Activated CD4-positive, alpha-beta T cell treated with anti-CD3 and anti-CD28 coated beads for 36 hours (primary cell): ENCODE data around the gene POU6F2. TPM values are rescaled to one million over a fixed set of nuclear protein-coding genes. Genes with fewer than 3 reads are reported as not detected.
"Not testable (repeated sequence)": the region's sequence is repeated elsewhere in the genome, so short reads cannot be mapped to it uniquely, and the experiment has no call there.

Source experiments
- ATAC-seq: fragments of 200-7000 bp; cut with Tn5 transposase; one replicate; pipeline ENCODE4 v1.10.0; 2021; ENCODE audit warnings: mild to moderate bottlenecking, moderate library complexity
- CTCF ChIA-PET: fragments of 350-600 bp; sonication (Branson Sonifier 250); formaldehyde crosslinking; loops from one replicate; lab custom pipeline; 2021; ENCODE audit warnings: antibody characterized with exemption; lab: Charles Lee
- POLR2A ChIA-PET: fragments of 350-600 bp; sonication (Branson Sonifier 250); formaldehyde crosslinking; loops from one replicate; lab custom pipeline; 2021; ENCODE audit warnings: antibody characterized with exemption, inconsistent platforms; lab: Charles Lee
- DNase-seq: peaks from one replicate; pipeline ENCODE4 v3.0.0-alpha.2; 2020
- H3K27ac Mint-ChIP-seq: one replicate; pipeline ENCODE4 v1.8.0; 2021; ENCODE audit warnings: mixed read lengths
- H3K27me3 Mint-ChIP-seq: one replicate; pipeline ENCODE4 v1.8.0; 2021; ENCODE audit warnings: mixed read lengths
- H3K36me3 Mint-ChIP-seq: one replicate; pipeline ENCODE4 v1.8.0; 2021; ENCODE audit warnings: low read depth, mixed read lengths
- H3K4me1 Mint-ChIP-seq: one replicate; pipeline ENCODE4 v1.8.0; 2021; ENCODE audit warnings: mixed read lengths
- H3K4me3 Mint-ChIP-seq: one replicate; pipeline ENCODE4 v1.8.0; 2021; ENCODE audit warnings: mild to moderate bottlenecking, moderate library complexity, mixed read lengths
- H3K9me3 Mint-ChIP-seq: one replicate; pipeline ENCODE4 v1.8.0; 2021; ENCODE audit warnings: low read depth, mixed read lengths
- intact Hi-C, 2 experiments: fragments of 100-400 bp; cut with DNase I in 1 of 2; cut with micrococcal nuclease in 1 of 2; formaldehyde crosslinking; loops; one replicate each; pipeline versions ENCODE4 v1.14.2 to v1.15.1; 2022 to 2024; cut with DNase I, micrococcal nuclease
- total RNA-seq, 2 experiments: library from RNA; stranded (reverse); gene quantifications; one replicate each; pipeline ENCODE4 v1.2.3, GENCODE V29; 2021

Gene POU6F2
- total RNA-seq, 2 experiments from 2014 or later: not detected

GRCh38 chr7:39194388-39194787 lies 216.7 kb downstream of the POU6F2 start:
- H3K9me3 Mint-ChIP-seq, DNase-seq, intact Hi-C loops, POLR2A ChIA-PET, ATAC-seq, H3K27me3 Mint-ChIP-seq, H3K27ac Mint-ChIP-seq, H3K4me1 Mint-ChIP-seq, H3K36me3 Mint-ChIP-seq, H3K4me3 Mint-ChIP-seq: not testable (repeated sequence)
- CTCF ChIA-PET: interaction anchor here (1.0 kb wide), 1 partner anchor 10 kb away, joined by 3 read pairs; no protein-coding TSS in a partner anchor

GRCh38 chr7:39195967-39196366 lies 218.3 kb downstream of the POU6F2 start:
- Mint-ChIP-seq H3K27ac (no peak overlapping the region), H3K36me3 (no peaks in the 10 kb centered on the region), H3K4me1 (no peaks in the 10 kb centered on the region), H3K27me3 (peaks cover 2% of the 10 kb centered on the region), H3K9me3 (no peaks in the 10 kb centered on the region), H3K4me3 (no peak overlapping the region)
- ATAC-seq (no peak), DNase-seq (no peak)
- POLR2A ChIA-PET: no interaction called here
- CTCF ChIA-PET: no interaction called here
- intact Hi-C loops: no loop called here

- DNase-seq (no peak), ATAC-seq (no peak)
- Mint-ChIP-seq H3K4me1 (no peaks in the 10 kb centered on the region), H3K36me3 (no peaks in the 10 kb centered on the region), H3K27me3 (no peaks in the 10 kb centered on the region), H3K4me3 (no peak overlapping the region), H3K27ac (no peak overlapping the region), H3K9me3 (no peaks in the 10 kb centered on the region)
- intact Hi-C loops: no loop called here
- ChIA-PET POLR2A (no interaction called here), CTCF (no interaction called here)
These were observed 220.1 kb downstream of the POU6F2 start for GRCh38 chr7:39197831-39198230.

GRCh38 chr7:39198556-39198955 lies 220.8 kb downstream of the POU6F2 start:
- Mint-ChIP-seq H3K9me3 (no peaks in the 10 kb centered on the region), H3K27me3 (no peaks in the 10 kb centered on the region), H3K4me1 (no peaks in the 10 kb centered on the region), H3K4me3 (no peak overlapping the region), H3K27ac (no peak overlapping the region), H3K36me3 (no peaks in the 10 kb centered on the region)
- no peak for ATAC-seq
- ChIA-PET POLR2A (no interaction called here), CTCF (no interaction called here)
- DNase-seq: no peak
- intact Hi-C loops: no loop called here

GRCh38 chr7:39199006-39199405 lies 221.3 kb downstream of the POU6F2 start:
- H3K36me3 Mint-ChIP-seq: no peaks in the 10 kb centered on the region
- H3K27ac Mint-ChIP-seq: no peak overlapping the region
- no peak for ATAC-seq
- ChIA-PET CTCF (no interaction called here), POLR2A (no interaction called here)
- H3K27me3 Mint-ChIP-seq: no peaks in the 10 kb centered on the region
- no peaks in the 10 kb centered on the region for H3K9me3 Mint-ChIP-seq
- H3K4me3 Mint-ChIP-seq: no peak overlapping the region
- DNase-seq: no peak
- H3K4me1 Mint-ChIP-seq: no peaks in the 10 kb centered on the region
- intact Hi-C loops: no loop called here

GRCh38 chr7:39199951-39200350 lies 222.2 kb downstream of the POU6F2 start:
- no peaks in the 10 kb centered on the region for H3K4me1 Mint-ChIP-seq
- no peak overlapping the region for H3K4me3 Mint-ChIP-seq
- ChIA-PET CTCF (no interaction called here), POLR2A (no interaction called here)
- no peak for ATAC-seq
- no peaks in the 10 kb centered on the region for H3K27me3 Mint-ChIP-seq
- no peak for DNase-seq
- no peak overlapping the region for H3K27ac Mint-ChIP-seq
- intact Hi-C loops: no loop called here
- no peaks in the 10 kb centered on the region for H3K36me3 Mint-ChIP-seq
- no peaks in the 10 kb centered on the region for H3K9me3 Mint-ChIP-seq

GRCh38 chr7:39202041-39202440 lies 224.3 kb downstream of the POU6F2 start:
- Mint-ChIP-seq H3K4me3 (no peak overlapping the region), H3K4me1 (no peaks in the 10 kb centered on the region), H3K27ac (no peak overlapping the region), H3K9me3 (no peaks in the 10 kb centered on the region), H3K27me3 (no peaks in the 10 kb centered on the region), H3K36me3 (no peaks in the 10 kb centered on the region)
- no peak for DNase-seq
- ChIA-PET POLR2A (no interaction called here), CTCF (interaction anchor here (1.2 kb wide), 1 partner anchor 206 kb away, joined by 3 read pairs; no protein-coding TSS in a partner anchor)
- ATAC-seq: no peak
- intact Hi-C loops: no loop called here

GRCh38 chr7:39210362-39210761 lies 232.7 kb downstream of the POU6F2 start:
- intact Hi-C loops: no loop called here
- DNase-seq: no peak
- ChIA-PET POLR2A (interaction anchor here (0.6 kb wide), 1 partner anchor 14 kb away, joined by 5 read pairs; no protein-coding TSS in a partner anchor), CTCF (no interaction called here)
- Mint-ChIP-seq H3K27me3 (peaks cover 3% of the 10 kb centered on the region), H3K4me1 (no peaks in the 10 kb centered on the region), H3K27ac (no peak overlapping the region), H3K9me3 (no peaks in the 10 kb centered on the region), H3K36me3 (no peaks in the 10 kb centered on the region), H3K4me3 (no peak overlapping the region)
- no peak for ATAC-seq

GRCh38 chr7:39211581-39211980 lies 233.9 kb downstream of the POU6F2 start:
- ChIA-PET POLR2A (no interaction called here), CTCF (no interaction called here)
- Mint-ChIP-seq H3K4me1 (no peaks in the 10 kb centered on the region), H3K27me3 (peaks cover 5% of the 10 kb centered on the region), H3K9me3 (no peaks in the 10 kb centered on the region), H3K36me3 (no peaks in the 10 kb centered on the region), H3K27ac (no peak overlapping the region), H3K4me3 (no peak overlapping the region)
- ATAC-seq (no peak), DNase-seq (no peak)
- intact Hi-C loops: no loop called here

- intact Hi-C loops: no loop called here
- ChIA-PET POLR2A (no interaction called here), CTCF (interaction anchor here (0.7 kb wide), 1 partner anchor 10 kb away, joined by 3 read pairs; no protein-coding TSS in a partner anchor)
- no peaks in the 10 kb centered on the region for H3K9me3 Mint-ChIP-seq
- H3K27me3 Mint-ChIP-seq: peaks cover 5% of the 10 kb centered on the region
- ATAC-seq: no peak
- no peak overlapping the region for H3K27ac Mint-ChIP-seq
- no peak for DNase-seq
- no peaks in the 10 kb centered on the region for H3K4me1 Mint-ChIP-seq
- H3K4me3 Mint-ChIP-seq: no peak overlapping the region
- no peaks in the 10 kb centered on the region for H3K36me3 Mint-ChIP-seq
These were observed 235.2 kb downstream of the POU6F2 start for GRCh38 chr7:39212876-39213275.

GRCh38 chr7:39217783-39218182 lies 240.1 kb downstream of the POU6F2 start:
- Mint-ChIP-seq H3K9me3 (no peaks in the 10 kb centered on the region), H3K27ac (no peak overlapping the region), H3K4me3 (no peak overlapping the region), H3K36me3 (no peaks in the 10 kb centered on the region), H3K4me1 (no peaks in the 10 kb centered on the region), H3K27me3 (peaks cover 6% of the 10 kb centered on the region)
- intact Hi-C loops: no loop called here
- DNase-seq (no peak), ATAC-seq (no peak)
- POLR2A ChIA-PET: no interaction called here
- CTCF ChIA-PET: no interaction called here

GRCh38 chr7:39219869-39220268 lies 242.2 kb downstream of the POU6F2 start:
- POLR2A ChIA-PET: no interaction called here
- no peak for ATAC-seq
- no peak for DNase-seq
- Mint-ChIP-seq H3K4me1 (no peaks in the 10 kb centered on the region), H3K27ac (no peak overlapping the region), H3K9me3 (no peaks in the 10 kb centered on the region), H3K36me3 (no peaks in the 10 kb centered on the region), H3K4me3 (no peak overlapping the region), H3K27me3 (peaks cover 6% of the 10 kb centered on the region)
- intact Hi-C loops: no loop called here
- CTCF ChIA-PET: no interaction called here

GRCh38 chr7:39221901-39222300 lies 244.2 kb downstream of the POU6F2 start:
- CTCF ChIA-PET: no interaction called here
- intact Hi-C loops: no loop called here
- ATAC-seq: no peak
- Mint-ChIP-seq H3K27me3 (peaks cover 3% of the 10 kb centered on the region), H3K27ac (no peak overlapping the region), H3K4me1 (no peaks in the 10 kb centered on the region), H3K4me3 (no peak overlapping the region), H3K36me3 (no peaks in the 10 kb centered on the region), H3K9me3 (no peaks in the 10 kb centered on the region)
- POLR2A ChIA-PET: no interaction called here
- no peak for DNase-seq
